Activated CD8-positive, alpha-beta memory T cell treated with anti-CD3 and anti-CD28 coated beads, Interleukin-2, amount 50 U/mL, for 24 hours (primary cell): ENCODE results near the gene ODF4.
A peak's percentile ranks its signal among the peaks of the same experiment; 100 is the strongest.
"Not testable (repeated sequence)": the region's sequence is repeated elsewhere in the genome, so short reads cannot be mapped to it uniquely, and the experiment has no call there.

Experiments
- DNase-seq: peaks from one replicate; pipeline ENCODE4 v3.0.0-alpha.2; 2020; ENCODE audit errors: extremely low read depth

The ODF4 gene

DNA sequence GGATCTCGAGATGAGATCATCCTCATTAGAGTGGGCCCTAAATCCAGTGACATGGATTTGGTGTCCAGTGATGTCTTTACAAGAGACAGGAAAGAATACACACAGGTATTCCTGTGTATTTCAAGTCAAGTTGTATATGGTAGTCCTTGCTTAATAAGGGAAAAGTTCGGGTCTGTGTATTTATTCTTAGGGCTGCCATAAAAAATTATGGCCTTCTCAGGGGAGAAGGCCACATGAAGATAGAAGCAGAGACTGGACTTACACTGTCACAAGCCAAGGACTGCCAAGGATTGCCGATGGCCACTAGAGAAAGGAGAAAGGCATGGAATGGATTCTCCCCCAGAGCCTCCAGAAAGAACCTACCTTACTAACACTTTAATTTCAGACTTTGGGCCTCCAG, 28.6 kb downstream of the ODF4 start:
- no peak for DNase-seq

DNA sequence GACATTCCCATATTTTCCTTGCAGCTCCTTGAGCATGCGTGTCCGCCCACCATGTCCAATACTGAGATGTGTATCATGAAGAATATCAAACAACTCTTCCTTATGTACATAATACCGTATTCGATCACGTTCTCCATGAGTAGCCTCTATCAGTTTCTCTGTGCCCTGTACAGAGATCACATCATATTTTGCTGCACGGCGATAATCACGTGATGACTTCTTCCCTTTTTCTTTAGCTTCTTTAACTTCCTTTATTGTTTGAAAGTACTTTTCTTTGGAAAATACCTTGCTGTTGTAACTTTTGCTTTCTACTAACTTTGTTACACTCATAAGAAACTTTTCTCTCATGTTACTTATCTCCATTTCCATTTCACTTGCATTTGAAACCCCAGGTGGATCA, 30.3 kb downstream of the ODF4 start:
- no peak for DNase-seq

DNA sequence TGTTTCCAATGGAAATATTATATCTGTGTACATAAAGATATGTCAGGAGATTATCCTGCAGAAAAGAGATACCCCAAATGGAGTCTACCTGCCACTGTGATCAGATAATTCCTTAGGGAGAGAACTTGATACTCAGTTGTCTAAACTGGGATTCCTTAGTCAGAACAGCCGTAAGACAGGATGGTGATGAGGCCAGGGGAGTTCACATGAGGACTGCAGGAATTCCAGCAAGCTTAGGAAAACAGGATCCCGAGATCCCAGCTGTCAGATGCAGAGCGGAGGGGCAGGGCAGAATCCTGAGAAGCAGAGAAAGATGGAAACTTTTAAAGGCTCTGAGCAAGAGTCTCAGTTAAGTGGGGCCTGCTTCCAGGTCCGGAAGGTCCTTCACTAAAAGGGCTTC, 32.1 kb downstream of the ODF4 start:
- no peak for DNase-seq

DNA sequence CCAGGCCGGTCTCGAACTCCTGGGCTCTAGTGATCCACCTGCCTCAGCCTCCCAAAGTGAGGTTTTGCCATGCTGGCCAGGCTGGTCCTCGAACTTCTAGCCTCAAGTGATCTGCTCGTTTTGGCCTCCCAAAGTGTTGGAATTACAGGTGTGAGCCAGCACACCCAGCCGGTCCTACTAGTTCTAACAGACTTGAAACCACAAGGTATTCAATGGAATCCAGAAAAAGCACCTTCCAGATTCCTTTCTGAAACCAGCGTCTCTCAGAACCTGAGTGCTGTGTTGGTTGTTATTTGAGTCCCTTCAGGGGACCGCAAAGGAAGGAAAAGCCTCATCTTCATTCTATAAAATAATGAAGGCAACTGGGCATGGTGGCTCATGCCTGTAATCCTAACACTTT, 32.8 kb downstream of the ODF4 start:
- no peak for DNase-seq

DNA sequence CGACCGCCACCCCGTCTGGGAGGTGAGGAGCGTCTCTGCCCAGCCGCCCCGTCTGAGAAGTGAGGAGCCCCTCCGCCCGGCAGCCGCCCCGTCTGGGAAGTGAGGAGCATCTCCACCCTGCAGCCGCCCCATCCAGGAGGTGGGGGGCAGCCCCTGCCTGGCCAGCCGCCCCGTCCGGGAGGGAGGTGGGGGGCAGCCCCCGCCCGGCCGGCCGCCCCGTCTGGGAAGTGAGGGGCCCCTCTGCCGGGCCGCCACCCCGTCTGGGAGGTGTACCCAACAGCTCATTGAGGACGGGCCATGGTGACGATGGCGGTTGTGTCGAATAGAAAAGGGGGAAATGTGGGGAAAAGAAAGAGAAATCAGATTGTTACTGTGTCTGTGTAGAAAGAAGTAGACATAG, 34.2 kb downstream of the ODF4 start:
- not testable (repeated sequence) for DNase-seq

DNA sequence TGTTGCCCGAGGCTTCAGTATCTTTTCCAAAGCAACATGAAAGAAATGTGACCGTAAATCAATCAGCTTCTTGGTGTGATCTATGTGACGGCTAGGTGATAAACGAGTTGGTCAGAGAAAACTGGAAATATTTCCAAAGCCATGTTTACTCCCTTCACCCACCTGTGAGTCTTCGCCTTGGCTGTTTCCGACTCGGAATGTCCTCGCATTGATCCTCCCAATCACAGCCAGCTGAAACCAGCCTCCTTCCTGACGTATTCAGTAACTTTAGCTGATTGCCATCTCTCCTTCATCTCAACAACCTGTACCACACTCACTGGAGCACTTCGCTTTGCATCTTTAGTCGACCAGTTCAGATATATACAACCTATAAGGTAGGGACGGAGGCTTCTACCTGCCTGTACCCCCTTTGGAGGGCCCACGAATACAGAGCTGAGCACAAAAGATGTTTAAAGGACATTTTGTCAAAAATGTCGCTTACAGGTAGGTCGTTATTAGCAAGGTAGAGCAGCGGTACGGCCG, 36.2 kb downstream of the ODF4 start:
- no peak for DNase-seq

DNA sequence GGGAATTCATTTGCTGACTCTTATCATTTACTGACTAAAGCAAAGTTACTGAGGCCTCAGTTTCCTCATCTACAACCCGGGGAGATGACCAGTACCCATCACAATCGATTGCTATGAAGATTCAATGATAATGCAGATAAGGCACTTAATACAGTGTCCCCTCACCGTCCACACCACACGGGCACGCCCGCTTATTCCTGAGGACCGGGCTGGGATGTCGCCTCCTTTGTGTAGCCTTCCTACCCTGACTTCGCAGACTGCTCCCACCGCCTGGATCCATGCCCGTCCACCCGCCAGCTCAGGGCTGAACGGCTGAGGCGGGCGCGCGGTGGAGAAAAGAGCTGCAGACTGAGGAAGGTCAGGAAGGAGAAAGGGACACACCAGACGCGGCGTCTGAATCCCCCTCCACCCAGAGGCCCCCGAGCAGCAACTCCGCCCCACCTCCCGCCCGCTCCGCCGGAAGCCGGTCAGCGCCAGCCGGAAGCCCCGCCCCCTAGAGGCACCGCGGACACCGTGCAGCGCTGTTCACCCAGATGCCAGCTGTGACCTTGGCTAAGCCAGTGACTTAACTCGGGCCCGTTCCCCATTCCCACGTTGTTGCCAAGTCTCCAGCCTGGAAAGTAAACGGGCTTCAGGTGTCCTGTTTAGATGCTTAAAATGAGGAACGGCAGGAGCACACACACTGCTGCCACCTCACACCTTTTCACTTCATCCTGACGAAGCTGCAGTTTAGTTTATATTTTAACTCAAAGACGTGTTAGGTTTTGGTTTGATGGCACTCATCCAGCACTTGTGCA, 36.8 kb downstream of the ODF4 start, which contains the start of gene KRABD2:
KRABD2 (minus strand) TSS at position 434 of the 797 bp plus-strand sequence.
- DNase-seq: peak; percentile 79

DNA sequence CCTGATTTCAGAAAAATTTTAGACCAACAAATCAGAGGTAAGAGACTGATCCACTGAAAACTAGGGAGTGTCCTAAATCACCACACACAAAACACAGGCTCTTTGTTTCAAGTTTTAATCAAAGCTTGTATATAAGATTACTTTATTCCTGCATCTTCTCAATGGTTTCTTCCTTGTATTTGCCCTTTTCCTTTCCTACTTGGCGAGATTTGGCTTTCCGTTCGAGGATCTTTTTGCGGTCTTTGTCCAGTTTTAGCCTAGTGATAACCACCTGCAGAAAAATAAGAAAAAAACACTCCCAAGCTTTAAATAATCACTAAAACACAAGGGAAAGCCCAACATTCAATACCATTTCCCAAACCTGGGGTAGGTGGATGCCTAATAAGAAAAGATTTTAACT, 37.8 kb downstream of the ODF4 start:
- no peak for DNase-seq

DNA sequence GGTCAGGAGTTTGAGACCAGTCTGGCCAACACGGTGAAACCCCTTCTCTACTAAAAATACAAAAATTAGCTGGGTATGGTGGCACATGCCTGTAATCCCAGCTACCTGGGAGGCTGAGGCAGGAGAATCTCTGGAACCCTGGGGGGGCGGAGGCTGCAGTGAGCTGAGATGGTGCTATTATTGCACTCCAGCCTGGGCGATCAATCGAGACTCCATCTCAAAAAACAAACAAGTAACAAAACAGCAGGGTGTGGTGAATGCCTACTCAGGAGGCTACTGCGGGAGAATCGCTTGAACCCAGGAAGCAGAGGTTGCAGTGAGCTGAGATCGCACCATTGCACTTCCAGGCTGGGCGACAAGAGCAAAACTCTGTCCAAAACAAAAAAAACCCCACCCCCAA, 38.5 kb downstream of the ODF4 start:
- not testable (repeated sequence) for DNase-seq

DNA sequence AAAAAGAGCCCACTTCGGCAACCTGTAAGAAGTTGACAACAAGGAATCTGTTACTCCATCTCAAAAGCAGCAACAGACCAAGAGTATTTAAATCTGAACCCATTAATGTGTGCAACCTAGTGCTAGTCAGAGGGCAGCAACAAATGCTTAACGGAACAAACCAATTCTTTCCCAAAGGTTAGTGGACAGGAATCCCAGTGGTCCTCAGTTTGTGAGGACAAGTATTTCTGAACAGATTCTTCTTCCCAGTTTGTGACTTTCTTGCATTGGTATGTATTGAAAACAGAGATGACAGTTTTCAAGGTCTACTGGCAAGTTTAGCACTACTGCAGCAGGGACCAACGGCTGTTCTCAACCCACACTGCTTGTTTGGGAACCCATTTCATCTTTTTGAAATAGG, 40.4 kb downstream of the ODF4 start:
- no peak for DNase-seq

DNA sequence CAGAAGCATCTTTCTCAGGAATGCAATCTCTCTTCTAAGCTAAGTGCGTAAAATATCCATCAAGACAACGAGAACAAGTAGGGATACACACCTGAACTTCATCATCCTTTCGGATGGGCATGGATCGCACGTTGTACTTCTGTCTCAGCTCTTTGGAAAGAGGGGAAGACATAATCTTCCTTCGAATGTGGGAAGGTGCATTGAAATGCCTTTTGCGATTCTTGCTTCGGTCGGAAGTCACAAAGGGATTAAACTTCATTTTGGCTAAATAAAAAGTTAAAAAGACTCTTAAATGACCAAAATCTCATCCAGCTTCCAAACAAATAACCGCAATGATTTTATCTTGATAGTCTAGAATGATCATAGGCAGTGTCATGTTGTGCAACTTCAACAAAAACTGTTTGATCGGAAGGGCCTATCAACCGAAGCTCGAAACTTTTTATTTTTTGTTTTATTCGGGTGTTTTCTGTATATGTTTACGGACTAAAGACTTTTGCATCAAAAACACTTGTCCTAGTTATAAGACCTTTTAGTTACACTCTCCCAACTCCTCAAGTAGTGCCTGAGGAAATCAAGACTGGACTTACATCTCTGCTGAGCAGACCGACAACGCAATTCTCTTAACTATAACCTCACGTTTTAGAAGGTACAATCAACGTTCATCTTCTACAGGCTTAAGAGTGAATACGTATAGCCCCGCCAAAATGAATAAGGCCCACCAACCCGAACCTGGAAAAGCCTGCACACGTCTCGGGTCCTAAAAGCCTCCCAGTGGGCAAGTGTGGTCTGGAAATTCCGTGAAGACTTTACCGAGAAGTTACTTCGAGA, 42.6 kb downstream of the ODF4 start:
- no peak for DNase-seq

DNA sequence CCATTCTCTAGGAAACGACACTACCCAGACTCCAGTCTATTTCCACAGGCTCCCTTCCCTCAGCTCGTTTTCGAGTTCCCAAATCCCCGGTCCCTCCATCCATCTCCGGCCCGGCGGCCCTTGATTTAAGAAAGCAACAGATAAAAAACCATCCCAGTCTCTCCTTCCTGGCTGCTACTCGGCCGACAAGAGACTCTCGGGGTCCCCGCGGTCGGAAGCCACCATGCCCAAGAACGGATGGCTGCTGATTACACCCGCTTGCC, 43.2 kb downstream of the ODF4 start:
- DNase-seq: no peak

DNA sequence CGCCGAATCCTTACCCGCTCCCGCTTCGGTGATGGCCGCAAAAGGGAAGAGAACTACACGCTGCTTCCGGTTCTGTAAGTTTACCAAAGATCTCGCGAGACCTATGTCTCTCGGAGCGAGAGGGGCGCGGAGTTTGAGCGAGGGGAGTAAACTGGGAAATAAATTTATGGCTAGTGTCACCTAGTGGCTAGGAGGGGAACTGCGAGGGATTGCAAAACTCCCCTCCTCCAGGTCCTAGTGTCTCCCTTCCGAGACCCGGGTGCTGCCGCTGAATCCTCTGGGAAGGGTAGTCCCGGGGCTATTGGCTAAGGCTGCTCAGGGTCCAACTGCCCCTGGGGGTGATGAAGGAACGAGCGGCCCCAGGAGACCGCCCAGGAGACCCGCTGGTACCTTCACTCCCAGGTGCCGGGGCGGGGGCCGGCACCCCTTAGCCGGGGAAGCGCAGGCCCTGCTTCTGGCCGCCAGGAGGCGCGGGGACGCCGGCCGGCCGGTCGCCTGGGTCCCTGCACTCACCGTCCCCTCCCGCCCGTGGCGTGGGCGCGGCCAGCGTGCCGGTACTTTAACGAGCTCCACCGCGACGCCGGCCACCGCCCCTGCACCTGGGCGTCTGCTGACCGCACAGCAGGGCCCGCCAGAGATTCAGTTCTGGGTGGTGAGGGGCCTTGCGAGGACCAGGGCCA, 43.6 kb downstream of the ODF4 start, which contains the start of gene RPL26:
RPL26 (minus strand) TSS at position 51 of the 680 bp plus-strand sequence. CDS start 883 bp downstream, outside the sequence.
- peak; percentile 87 for DNase-seq

DNA sequence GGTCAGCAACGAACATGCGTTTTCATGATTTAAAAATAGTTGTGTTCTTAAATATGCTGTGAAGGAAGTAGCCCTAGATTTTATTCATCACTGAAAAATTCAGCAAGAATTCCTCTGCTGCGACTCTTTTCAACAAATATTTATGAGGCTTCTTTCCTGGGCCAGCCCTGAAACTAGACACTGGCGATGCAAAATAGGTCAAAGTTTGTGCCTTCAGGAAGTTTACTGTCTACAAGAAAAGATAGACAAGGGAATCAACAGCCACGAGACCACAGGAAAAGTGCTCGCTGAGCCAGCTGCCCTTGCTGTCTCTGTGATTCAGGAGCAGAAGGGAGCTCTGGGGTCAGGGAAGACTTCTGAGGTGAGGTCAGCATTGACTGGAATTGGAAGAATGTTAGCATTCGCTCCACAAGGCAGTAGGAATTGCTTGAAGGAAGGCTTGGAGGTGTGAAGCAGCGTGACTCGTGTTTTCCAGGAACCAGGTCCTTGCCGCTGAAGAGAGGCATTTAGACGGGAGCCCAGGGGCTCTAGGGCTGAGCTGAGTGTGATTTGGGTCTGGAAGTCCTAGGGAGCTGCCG, 45.2 kb downstream of the ODF4 start:
- DNase-seq: no peak

DNA sequence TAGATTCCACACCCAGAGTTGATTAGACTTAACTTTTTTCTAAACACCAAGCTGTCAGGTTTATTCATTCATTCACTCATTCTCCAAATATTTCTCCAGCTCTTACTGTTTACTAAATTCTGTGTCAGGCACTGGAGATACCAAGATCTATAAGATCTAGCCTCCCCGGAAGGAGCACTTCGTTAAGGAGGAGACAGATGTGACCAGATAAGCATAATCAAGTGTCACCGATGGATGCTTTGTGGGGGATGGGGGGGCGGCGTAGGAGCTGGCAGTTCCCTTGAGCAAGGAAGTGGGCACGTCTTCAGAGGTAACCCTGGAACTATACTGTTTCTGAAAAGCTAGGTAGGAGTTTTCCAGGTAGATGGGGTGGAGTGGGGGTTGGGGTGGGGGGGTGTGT, 47.2 kb downstream of the ODF4 start:
- no peak for DNase-seq

DNA sequence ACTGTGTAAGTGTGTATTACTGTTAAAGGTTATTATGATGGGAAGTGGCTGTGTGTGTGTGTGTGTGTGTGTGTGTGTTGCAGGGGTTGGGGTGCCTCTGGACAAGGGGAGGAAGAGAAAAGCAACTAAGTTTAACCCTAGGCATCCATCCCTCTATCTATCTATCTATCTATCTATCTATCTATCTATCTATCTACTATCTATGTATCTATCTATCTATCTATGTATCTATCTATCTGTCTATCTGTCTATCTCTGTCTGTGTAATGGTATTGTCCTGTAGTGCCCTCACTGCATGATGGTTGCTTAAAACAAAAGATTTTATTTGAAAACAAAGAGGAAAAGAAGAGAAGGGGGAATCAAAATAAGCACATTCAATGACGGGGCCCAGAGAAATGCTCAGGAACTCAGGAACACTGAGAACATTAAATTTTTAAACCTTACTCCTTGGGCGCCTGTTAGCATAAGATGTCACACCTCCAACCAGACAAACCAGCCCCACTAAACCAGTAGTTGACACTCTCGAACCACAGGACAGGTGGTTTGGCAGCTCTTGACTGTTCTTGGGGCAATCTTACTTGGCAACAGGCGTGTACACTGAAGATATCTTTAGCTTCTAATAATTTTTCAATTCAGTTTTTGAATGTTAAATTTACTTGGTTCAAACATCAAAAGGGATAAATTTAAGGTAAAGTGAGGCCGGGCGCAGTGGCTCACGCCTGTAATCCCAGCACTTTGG, 48.4 kb downstream of the ODF4 start:
- DNase-seq: no peak

DNA sequence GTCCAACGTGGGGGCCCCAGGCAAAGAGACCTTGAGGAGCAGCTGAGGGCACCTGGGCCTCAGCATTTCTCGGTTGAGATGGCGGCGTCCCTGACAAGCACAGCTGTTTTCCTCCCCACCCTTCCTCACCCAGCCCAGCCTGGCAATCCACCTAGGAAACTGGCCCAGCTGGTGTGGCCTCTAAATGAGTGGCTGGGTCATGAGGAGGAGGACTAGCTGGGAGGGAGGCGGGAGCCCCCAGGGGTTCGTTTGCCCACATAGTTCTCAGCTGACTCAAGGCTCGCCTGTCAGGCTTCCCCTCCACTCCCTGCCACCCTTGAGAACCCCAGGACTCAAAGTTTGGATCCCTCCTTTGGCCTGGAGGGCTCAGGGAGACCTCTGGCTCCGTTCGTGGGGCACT, 52.1 kb downstream of the ODF4 start:
- no peak for DNase-seq

DNA sequence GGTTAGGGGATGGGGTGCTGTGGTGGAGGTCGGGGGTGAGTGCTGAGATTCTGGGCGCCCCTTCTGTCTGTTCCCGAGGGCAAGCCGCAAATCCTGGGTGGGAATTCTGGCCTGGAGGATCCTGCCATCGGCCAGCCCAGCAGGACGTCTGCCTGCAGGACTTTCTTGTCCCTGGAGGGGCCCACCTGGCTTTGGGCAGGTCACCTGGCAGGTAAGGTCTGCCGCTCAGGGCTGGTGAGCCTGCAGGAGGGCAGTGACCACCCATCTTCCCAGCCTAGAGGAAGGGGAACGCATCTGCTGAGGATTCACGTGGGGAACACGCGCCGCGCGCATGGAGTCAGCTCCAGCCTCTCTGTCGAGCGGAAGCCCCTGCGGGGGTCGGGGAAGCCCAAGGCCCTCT, 52.6 kb downstream of the ODF4 start:
- no peak for DNase-seq

DNA sequence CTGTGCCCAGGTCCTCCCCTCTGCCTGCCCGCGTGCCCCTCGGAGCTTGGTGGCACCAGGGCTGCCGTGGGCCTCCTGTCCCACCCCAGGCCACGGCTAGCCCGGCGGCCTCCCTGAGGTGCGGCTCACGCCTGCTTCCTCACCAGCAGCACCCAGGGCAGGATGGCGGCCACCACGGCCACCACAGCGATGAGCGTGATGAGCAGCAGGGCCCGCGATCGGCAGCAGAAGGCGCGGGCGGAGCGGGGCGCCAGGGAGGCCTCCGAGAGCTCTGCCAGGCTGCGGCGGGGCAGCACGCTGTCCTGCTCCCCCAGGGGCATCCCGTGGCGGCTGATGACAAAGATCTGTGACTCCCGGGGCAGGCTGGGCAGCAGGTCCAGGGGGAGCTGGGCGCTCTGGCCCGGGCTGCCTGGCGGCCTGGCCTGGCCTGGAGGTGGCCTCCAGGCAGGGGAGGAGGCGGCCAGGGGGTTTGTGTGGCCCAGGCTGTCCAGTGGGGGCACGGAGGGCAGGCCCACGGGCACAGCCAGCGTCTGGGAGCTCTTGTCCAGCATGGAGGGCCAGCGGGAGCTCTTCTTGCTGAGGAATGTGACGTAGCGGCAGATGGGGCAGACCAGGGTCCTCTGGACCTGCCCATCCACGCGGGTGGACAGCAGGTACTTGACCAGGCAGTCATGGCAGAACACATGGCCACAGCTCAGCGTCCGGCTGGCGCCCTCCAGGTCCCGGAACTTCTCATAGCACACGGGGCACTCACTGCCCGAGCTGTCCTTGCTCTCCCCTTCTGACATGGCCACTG, 53.2 kb downstream of the ODF4 start:
- DNase-seq: no peak

DNA sequence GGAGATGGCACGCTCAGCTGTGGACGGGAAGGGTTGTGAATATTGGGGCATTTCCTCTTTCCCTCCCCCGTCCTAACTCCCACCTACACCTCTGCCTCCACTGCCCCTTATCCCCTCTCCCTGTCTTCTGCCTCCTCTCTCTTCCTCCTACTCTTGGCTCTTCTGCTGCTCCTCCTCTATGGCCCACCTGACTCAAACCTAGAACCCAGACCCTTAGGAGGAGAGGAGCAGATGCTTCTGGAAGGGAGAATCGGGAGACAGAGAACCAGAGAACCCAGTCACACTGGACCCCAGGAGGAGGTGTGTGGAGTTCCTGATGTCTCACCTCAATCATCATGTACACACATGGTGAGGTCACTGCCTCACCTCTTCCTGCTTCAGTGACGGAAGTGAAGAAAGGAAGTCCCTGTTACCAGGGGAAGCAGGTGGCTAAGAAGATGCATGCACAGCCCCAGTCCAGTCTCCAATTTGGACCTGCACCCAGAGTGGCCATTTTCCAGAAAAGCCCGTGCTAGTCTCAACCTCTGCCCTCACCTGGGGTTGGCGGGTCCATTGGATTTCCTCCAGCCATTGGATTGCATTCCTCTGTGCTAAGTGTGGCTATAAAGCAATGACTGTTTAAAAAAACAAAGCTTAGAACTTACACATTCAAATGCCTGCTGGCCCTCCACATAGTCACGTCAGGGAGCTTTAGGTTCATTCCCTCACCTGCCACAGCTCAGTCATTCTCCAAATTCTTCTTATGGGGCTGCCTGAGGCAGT, 54.0 kb downstream of the ODF4 start:
- DNase-seq: no peak
